GM12873 (cell line): ENCODE data around the gene PNPLA1.

Experiments used
- TF ChIP-seq, protein P1 (sequence below): IDR thresholded peaks from 2 replicates; pipeline ENCODE4 v1.5.1; 2012; ENCODE audit warnings: low read depth, mild to moderate bottlenecking, moderate library complexity, low read length, control low read depth; ENCODE audit not compliant: insufficient read depth; ENCODE audit errors: missing control alignments

PNPLA1 gene

DNA sequence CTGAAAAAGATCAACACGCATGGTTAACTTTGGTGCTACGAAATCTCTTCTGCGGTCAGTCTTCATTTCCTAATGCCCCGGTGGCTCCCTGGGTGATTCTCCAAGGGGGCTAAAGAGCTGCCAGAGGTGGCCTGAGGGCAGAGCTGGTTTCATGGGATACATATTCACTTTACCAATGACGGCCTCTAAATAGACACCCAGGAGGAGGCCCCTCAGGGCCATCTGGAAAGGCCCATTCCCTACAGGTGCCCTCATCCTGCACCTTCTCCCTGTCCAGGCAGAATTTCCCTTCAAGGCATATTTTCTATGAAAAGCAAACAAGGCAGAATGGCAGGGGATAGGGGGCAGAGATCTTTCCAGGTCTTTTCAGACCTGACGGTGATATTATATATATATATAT lies 54.3 kb downstream of the PNPLA1 start:
- TF ChIP-seq, protein P1, sequence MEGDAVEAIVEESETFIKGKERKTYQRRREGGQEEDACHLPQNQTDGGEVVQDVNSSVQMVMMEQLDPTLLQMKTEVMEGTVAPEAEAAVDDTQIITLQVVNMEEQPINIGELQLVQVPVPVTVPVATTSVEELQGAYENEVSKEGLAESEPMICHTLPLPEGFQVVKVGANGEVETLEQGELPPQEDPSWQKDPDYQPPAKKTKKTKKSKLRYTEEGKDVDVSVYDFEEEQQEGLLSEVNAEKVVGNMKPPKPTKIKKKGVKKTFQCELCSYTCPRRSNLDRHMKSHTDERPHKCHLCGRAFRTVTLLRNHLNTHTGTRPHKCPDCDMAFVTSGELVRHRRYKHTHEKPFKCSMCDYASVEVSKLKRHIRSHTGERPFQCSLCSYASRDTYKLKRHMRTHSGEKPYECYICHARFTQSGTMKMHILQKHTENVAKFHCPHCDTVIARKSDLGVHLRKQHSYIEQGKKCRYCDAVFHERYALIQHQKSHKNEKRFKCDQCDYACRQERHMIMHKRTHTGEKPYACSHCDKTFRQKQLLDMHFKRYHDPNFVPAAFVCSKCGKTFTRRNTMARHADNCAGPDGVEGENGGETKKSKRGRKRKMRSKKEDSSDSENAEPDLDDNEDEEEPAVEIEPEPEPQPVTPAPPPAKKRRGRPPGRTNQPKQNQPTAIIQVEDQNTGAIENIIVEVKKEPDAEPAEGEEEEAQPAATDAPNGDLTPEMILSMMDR, result no peak

DNA sequence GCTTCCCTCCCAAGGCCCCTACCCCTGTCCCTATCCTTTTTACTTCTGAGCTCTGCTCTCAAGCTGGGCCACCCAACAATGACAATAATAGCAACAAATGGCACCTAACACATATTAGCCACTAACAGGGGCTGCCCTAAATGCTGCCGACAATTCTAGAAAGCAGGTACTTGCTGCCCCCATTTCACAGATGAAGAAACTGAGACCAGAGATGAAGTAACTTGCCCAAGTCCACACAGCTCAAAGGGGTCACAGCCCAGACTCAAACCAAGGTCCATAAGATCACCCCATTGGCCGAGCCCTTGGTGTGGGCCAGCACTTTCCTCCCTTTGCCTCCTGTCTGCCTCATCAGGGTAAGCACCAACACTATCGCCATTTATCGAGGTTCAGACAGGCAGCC lies 54.9 kb downstream of the PNPLA1 start:
- TF ChIP-seq, protein P1, result no peak

DNA sequence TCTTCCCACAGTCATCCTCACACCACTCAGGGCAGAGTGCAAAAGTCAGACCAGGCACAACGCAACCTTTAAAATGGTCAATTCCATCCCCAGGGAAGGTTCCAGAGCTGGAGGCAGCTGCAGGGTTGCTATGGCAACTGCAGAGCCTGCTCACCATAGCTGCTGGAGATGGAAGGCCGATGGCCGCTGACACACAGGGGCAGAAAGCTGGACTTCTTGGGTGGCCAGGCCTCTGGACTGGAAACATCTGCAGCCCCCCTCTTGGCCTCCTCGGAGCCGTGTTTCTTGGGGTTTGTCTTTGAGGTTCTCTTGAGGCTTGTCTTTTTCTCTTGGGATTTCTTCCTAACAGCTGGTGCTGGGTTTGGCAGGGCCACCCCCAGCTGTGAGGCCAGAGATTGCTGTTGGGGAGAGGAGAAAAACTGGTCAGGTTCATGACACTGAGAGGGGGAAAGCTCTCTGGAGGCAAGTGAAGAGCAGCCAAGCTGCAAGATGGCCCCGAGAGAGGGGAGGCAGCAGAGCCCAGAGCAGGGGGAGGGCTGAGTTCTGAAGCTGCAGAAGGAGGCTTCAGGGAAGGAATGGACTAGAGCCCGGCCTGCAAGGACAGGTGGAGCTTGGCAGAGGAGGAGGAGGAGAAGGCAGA lies 56.6 kb downstream of the PNPLA1 start:
- TF ChIP-seq, protein P1, result no peak

DNA sequence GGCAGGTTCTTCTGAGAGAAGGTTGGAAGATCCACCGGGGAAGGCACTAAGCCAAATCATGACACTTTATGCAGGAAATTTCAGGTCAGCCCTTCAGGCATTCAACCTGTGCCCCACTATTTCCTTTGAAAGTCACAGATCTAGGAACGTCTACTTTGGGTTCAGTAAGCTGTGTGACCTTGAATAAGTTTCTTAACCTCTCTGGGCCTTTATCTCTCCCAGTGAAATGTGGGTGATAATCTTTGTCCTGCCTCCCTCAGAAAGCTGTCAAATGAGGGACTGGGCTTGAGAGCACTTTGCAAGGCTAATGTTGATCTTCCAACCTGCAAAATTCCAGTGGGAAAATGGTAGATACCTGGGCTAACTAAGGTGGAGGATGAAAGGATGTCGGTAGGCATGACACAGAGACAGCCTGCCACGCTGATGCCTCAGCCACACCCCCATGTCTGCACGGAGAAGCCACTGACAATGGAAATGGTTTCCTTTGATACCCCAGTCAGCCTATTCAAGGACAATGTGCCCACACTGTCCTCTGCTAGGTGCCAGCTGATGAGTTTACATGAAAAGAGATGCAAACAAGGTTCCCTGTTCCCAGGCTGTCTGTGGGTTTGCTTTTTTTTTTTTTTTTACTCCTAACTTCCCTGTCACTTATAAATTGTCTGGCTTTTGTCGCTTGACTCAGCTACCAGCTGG lies 57.5 kb downstream of the PNPLA1 start:
- TF ChIP-seq, protein P1, result no peak

DNA sequence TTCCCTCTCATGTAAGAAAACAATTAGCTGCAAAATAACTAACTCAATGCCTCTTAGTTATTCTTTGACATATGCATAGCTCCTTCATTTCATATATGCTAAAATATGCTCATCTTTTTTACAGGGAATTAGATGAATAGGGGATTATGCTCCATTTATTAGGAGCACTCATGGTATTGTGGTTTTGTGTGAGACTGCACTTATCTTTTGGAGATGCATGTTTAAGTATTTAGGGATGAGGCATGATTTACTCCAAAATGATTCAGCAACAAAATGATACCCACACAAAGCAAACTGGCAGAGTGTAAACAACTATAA lies 58.0 kb downstream of the PNPLA1 start:
- TF ChIP-seq, protein P1, result no peak

DNA sequence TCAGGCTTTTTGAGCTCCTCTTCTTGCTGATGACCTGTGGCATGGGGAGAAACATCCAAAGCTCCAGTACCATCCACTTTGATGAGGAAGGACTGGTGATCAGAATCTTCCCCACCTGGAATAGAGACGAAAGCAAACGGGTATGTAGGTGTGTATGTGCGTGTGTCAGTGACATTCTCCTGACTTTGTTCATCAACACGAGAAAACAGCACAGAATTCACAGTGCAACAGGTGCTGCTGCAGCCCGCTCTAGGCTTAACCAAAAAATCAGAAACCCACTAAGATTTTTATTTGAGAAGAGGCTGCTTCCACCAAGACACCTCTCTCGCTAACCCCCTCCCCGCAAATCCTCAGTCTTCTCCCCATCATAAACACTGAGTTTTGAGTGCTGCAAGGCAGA lies 58.7 kb downstream of the PNPLA1 start:
- TF ChIP-seq, protein P1, result no peak

DNA sequence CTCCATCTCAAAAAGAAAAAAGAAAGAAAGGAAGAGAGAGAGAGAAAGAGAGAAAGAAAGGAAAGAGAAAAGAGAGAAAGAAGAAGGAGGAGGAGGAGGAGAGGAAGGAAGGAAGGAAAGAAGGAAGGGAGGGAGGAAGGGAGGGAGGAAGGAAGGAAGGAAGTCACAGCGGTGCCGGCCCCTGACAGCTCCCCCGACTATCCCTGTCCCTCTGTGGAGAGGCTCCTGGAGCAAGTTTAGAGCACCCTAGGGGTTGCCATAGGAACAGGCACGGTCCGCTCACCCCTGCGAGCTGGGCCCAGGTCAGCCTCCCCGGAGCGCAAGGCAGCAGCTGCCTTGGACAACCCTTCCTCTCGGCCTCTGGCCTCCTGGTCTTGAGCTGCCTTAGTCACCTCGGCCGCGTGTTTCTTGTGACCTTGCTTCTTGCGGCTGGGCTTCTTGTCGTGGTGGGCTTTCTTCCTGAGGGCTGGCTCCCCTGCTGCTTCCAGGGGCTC lies 60.0 kb downstream of the PNPLA1 start:
- TF ChIP-seq, protein P1, result no peak
